Activated CD4-positive, CD25-positive, alpha-beta regulatory T cell treated with anti-CD3 and anti-CD28 coated beads, Interleukin-2, amount 50 U/mL, for 16 hours (primary cell): Measurements from ENCODE around the gene TMEM198.

Experiments
- DNase-seq: peaks from one replicate; pipeline ENCODE4 v3.0.0-alpha.2; 2020; ENCODE audit warnings: low read depth, low spot score

Gene TMEM198

DNA sequence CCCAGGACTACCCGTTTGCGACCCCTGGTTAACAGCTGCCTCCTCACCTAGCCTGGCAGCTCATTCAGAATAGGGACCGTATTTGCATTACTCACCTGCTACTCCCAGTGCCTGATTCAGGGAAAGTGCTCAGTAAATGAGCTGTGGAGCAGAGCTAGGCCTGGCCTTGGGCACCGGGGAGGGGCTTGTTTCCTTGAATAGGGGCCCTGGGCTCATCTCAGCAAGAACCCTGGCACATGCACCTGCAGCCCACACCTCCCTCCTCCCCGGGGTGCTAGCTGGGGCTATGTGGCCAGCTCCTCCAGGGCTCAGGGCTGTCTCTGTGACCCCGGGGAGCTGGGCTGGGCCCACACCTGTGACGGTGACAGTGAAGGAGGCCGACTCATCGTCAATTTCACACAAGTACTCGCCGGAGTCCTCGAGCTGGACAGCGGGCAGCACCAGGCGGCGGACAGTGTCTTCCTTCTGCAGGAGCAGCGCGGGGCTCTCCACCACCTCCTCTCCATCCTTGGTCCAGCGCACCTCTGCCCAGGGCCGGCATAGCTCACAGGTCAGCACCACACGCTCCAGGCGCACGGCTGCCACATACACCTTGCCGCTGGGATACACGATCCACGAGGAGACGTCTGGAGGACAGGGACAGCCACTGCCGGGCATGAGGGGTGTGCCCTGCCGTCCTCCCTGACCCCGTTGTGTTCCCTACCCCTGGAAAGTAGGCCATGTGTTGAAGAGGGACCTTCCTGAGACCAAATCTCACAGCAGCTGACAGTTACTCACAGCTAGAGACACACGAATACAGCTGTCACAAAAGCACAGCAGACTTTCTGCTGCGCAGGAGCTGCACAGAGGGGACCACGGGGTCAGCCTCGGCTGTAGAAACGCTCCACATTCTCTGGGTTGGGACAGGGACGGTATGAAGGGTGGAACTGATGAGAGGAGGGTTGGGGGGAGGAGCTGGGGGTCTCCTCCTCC lies 18.5 kb downstream of the TMEM198 start:
- DNase-seq = no peak

DNA sequence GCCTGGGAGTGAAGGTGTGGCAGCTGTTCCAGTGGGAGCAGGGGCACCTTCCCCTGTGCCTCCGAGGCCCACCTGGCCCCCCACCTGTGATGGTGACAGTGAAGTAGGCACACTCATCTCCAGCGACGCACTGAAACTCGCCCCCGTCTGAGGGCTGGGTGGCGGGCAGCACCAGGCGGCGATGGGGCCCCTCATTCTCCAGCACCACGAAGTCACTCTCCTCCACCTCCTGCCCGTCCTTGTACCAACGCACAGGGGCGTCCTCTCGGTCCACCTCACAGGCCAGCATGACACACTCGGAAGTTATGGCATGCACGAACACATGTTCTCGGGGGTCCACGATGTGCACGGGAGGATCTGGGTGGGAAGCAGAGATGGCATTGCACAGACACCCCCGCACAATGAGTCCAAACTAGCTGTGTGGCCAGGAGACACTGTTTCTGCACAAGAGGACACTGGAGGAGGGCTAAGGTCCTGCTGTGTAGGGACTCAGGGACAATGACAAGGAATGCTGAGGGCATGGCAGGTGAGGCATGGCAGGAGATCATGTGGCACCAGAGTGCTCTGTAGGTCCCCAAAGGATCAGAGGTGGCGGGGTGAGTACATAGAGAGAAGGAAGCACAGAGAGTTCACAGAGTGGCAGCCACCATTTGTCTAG lies 19.6 kb downstream of the TMEM198 start:
- no peak for DNase-seq

DNA sequence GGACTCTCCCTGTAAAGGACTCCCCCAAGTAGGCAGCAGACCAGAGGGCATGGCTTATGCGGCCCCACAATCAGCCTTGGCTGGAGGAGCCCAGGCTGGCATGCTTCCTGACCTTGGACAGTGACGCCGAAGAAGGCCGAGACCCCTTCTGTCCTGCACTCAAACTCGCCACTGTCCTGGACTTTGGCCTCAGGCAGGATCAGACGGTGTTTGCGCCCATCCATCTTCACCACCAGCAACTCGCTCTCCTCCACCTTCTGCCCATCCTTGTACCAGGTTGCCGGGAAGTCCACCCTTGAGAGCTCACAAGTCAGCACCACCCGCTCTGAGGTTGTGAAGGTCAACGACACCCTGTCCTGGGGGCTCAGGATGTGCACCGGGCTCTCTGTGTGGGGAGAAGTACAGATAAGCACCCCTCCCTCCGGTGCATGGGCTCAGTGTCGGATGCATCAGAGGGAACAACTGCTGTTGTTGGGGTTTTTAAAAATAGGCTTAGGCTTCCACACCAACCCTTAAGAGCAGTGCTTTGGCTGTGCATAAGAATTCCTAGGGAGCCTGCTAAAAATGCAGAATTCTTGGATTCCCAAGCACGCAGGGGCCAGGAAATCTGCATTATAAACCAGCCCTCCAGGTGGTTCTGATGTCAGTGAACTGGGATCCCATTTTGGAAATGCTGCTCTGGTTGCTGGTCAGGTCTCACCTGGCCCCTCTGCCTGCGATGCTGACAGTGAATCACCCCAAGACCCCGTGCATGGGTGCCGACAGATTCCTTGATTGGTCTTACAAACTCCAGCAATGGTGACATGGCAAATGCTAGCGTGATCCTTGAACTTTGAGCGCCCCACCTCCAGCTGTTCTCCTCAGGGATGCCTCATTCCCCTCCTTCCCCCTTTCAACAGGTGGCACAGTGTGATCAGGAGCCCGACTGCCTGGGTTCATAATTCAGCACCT lies 21.6 kb downstream of the TMEM198 start:
- DNase-seq = no peak

DNA sequence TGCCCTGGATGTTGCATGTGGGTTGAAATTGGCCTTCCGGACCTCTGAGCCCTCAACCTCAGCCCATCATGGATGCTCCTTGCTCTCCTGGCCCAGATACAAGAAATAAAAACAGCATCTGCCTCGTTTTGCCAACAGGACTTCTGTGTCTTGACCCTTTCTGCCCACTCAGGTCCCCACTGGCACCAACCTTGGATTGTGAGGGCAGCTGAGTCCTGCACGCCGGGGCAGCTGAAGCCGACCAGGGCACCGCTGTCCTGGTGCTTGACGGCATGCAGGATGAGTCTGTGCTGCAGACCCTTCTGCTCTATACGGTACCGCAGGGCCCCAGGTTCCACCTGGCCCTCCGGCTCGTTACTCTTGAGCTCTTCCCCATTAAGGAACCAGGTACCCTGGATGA lies 22.8 kb downstream of the TMEM198 start:
- no peak for DNase-seq

DNA sequence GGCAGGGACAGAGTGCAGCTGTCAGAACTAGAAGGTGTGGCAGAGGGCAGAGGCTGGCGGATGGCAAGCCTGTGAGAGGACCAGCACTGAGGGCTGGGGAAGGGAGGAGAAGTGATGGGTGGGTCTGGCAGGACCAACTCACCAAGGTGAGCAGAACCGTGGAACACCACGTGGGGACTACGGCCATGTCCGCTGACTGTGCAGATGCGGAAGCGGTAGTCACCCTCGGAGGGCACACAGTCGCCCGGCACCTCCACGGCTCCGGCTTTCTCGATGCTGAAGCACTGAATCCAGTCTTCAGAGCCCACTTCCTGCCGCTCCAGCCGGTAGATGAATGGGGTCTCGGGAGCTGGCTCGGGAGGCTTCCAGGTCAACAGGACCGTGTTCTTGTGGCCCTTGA lies 23.3 kb downstream of the TMEM198 start:
- DNase-seq = no peak

DNA sequence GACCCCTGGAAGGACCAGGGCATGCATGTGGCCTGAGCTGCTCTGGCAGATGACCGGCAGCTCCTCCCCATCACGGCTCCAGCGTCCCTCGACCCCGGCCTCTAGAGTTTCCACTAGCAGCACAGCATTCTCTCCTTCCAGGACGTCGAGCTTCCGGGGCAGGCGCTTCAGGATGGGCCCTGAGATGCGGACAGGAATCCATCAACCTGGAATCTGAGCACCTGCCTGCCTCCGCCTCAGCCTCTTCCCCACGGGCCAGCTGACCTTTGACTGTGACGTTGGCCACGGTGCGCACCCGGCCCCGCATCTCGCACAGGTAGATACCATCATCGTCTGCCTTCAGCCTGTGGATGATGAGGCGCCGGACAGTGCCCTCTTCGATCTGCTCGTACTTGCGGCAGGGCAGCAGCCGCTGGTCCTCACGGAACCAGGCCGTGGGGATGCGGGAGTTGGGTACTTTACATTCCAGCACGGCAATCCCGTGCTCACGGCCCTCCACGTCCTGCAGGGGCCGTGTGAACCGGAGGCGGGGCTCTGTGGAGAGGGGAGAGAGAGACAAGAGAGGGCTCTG lies 24.0 kb downstream of the TMEM198 start:
- DNase-seq = no peak

DNA sequence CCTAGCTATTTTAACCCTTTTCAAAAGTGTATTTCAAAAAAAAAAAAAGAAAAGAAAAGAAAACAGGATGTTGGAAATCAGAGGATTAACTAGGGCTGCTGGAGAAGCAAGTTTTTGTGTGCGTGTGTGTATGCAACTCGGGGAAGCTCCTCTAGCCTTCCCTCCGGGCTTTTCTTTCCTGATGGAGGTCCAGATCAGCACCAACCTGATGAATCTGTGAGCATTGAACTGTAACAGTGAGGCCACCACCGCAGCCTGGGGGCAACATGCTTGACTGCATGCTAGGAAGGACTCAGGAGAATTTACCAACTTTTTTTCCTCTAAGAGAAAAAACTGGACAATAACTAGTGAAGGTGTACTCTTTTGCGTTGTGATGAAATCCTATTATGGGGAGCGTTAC lies 25.2 kb downstream of the TMEM198 start:
- no peak for DNase-seq

DNA sequence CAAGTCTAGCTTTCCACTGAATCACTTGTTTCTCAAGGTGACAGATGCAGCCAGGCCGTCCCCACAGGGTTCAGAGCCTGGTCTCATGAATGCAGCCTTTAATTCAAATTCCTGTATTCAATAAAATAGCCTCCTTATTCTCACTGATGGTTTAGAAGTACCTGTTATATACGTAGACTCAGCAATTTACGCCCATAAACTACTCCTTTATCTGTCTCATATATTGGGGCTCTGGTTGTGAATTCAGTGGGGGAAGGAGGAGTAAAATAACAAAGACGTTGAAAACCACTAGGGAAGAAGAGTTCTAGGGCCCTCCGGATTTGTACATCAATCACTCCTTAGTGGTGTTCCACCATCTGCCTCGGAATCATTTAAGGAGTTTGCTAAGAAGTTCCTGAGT lies 25.8 kb downstream of the TMEM198 start:
- no peak for DNase-seq

DNA sequence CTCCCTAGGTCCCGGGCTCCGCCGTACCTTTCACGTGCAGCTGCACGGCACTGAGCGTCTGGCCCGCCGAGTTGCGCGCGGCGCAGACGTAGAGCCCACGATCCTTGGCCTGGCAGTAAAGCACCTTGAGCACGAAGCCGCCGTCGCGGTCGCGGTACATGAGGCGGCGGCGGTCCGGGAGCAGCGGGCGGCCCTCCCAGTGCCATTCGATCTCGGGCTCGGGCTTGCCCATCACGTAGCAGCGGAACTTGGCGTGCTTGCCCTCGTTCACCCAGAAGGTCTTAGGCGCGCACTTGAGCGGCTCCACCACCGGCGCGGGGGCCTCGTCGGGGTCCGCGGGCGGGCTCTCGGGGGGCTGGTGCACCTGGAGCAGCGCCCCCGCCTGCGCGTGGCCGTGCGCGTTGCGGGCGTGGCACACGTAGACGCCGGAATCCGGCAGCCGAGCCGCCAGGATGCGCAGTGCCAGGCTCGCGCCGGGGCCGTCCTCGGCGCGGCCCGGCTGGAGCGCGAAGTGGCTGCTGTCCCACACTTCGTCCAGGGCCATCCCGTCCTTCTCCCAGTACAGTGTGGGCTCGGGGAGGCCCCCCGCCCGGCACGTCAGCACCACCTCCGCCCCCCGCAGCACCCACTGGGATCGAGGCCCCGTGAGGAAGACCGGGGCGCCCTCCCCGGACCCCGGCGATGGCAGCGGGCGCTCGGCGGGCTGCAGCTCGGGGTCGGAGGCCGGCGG lies 26.5 kb downstream of the TMEM198 start:
- no peak for DNase-seq

DNA sequence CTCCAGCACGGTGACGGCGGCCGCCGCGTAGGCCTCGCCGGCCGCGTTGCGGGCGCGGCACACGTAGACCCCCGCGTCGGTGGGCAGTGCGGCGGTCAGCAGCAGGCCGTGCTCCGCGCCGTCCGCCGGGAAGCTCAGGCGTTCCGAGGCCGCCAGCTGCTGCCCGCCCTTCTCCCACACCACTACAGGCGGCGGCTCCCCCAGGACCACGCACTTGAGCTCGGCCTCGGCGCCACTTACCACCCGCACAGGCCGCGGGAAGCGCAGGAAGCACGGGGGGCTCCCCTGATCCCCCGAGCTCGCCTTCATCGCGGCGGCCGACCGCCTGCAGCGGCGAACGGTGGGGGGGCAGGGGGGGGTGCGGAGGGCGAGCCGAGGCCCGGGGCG lies 27.1 kb downstream of the TMEM198 start:
- no peak for DNase-seq

DNA sequence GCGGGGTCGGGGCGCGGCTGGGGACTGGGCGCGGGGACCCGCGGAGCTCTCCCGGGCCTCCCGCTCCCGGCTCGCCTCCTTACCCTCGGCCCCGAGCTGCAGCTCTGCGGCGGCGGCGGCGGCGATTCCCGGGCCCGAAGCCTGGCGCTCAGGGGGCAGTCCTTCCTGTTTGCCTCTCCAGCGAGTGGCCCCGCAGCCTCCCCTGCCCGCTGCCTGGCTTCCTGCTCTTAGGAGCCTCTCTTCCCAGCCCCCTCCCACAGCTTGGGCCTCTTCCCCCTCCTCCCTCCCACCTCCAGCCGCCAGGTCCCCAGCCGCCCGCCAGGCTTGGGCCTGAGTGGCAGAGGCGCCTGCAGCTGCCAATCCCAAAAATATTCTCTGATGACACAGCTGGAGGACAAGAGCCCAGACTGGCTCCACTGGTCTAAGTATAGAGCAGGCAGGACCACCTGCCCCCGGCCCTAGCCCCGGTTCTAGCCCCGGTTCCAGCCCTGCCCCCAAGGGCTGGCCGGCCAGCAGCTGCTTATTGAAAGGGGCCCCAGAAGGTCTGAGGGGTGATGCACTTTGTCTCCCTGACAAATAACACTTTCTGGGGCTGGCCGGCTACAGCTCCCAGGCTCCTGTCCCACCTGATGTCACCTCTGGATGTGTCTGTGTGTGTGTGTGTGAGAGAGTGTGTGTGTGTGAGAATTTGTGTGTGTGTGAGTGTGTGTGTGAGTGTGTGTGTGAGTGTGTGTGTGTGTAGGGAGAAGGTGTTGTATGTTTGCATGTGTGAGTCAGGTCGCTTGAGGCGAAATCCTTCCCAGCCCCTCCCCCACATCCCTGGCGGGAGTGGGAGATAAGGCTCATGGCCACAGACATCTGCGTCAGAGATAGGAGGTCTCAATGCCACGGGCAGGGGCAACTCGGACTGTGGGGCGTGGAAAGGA lies 27.7 kb downstream of the TMEM198 start, which contains the start of gene OBSL1:
OBSL1 (minus strand) TSS at position 229 of the 926 bp plus-strand sequence. CDS start 307 bp downstream, outside the sequence.
- DNase-seq = no peak

DNA sequence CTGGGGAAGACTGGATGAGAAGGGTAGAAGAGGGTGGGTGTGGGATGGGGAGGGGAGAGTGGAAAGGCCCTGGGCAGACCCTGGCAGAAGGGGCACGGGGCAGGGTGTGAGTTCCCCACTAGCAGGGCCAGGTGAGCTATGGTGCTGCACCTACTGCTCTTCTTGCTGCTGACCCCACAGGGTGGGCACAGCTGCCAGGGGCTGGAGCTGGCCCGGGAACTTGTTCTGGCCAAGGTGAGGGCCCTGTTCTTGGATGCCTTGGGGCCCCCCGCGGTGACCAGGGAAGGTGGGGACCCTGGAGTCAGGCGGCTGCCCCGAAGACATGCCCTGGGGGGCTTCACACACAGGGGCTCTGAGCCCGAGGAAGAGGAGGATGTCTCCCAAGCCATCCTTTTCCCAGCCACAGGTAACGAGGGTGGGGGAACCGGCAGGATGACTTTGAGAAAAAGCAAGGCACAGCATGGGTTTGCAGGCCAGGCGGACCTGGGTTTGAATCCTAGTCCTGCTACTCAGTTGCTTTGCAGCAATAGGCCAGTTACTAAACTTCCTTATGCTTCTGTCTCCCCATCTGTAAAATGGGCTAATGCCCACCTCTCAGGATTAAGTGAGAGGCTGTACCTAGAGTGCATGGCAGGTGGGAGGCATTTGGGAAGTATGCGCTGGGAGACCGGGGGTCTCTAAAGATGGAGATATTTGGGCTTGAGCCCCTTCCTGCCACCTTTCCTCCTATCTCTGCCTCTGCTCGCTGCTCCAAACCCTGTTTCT lies 28.6 kb downstream of the TMEM198 start, which contains the start of gene INHA:
INHA (plus strand) TSS at position 74 of the 765 bp plus-strand sequence; CDS start at position 139, 65 bp downstream.
- DNase-seq = no peak

DNA sequence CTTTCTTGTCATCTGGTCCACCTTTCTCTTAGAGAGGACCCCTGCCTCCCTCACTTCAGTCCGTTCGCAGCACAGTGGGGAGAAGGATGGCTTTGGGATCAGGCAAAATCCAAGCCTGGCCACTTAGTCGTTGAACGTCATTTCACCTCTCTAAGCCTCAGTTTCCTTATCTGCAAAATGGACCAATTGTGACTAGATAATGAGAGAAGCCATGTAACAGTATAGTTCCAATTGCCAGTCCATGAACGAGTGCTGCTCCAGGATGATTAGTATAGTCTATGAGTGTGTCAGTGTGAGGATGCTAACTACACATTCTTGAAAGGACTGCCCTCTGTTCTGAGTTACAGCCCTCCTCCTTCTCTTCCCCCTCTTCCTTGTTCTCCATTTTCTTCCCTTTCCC lies 29.3 kb downstream of the TMEM198 start:
- DNase-seq = no peak

DNA sequence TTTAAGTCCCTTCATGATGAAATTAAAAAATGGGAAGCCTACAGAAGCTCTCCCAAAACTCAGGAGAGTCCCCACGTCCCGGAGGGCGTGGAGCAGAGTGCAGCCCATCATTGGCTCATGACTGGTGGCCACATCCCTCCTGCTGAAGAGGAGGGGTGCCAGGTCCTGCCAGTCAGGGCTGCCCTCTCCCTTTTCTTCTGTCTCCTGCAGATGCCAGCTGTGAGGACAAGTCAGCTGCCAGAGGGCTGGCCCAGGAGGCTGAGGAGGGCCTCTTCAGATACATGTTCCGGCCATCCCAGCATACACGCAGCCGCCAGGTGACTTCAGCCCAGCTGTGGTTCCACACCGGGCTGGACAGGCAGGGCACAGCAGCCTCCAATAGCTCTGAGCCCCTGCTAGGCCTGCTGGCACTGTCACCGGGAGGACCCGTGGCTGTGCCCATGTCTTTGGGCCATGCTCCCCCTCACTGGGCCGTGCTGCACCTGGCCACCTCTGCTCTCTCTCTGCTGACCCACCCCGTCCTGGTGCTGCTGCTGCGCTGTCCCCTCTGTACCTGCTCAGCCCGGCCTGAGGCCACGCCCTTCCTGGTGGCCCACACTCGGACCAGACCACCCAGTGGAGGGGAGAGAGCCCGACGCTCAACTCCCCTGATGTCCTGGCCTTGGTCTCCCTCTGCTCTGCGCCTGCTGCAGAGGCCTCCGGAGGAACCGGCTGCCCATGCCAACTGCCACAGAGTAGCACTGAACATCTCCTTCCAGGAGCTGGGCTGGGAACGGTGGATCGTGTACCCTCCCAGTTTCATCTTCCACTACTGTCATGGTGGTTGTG lies 30.9 kb downstream of the TMEM198 start:
- DNase-seq = no peak

DNA sequence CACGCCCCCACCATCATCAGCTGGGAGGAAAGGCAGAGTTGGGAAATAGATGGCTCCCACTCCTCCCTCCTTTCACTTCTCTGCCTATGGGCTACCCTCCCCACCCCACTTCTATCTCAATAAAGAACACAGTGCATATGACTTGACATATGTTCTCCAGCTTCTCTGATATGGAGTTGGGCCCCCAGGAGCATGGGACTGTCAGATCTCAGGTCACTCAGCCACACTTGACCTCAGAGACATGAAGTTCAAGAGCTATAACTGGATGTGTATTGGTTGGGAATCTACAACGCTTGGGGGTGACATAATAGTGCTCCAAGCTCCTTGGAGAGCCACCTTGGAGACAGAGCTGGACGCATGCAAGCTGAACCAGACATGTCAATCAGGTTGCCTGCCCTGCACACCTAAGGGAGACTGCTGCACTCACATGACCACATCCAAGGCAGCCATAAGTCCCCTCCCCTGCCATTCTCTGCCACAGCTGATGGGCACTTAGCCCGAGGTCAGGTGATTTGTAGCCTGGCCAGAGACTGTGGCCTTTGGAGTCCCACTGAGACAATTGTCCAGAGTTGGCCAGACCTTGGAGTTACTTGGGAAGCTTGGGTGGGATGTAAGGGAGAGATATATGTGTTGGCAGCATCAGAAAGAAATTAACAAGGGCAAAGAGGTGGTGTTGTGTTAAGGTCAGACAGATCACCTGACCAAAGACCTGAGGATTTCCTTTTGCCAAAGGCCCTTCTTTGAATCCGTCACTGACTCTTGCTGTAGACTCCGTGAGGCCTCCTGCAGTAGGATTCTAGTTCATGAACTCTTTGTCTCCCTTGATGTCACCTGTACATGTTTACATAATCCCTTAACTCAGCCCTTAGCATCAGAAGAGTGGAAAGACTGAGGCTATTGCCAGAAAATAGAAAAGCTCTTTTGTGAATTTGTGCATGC lies 32.0 kb downstream of the TMEM198 start:
- no peak for DNase-seq

DNA sequence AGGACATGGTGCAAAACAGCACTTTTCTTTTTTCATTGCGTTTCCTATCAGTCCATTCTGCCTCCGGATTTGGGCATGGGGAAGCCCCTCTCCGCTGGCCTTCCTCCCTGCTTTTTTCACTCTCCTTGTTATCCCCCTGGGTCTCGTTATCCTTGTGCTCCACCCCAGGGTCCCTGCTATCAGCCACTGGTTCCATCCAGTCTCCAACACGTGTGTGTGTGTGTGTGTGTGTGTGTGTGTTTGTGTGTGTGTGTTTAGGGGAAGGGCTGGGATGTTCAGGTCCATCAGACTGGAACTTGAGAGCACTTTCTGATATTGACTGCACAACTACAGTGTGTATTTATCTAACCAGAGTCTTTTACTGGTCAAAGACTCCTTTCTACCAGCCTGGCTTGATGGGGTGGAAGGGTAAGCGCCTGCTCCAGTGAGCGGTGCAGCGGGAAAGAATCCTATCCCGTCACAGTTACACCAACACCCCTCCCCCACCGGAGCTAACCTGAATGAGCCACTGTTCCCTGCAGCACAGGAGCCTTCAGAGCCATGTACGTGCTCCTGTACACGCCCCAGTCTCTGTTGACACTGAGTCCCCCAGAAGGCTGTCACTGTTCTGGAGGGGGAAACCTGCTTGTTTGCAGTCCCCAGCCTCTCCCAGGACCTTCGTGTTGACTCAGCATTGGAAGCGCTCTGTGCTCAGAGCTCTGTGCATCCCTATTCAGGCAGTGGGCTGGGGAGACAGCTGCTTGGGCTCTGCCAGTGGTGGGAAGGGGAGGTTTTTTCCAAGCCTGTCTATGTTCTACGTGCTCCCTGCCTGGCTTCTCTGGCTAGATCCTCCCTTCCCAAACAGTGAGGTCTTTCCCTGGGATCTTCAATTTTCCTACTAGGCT lies 32.9 kb downstream of the TMEM198 start:
- no peak for DNase-seq
